Measurements from ENCODE around the gene C11orf42.

The C11orf42 gene

DNA sequence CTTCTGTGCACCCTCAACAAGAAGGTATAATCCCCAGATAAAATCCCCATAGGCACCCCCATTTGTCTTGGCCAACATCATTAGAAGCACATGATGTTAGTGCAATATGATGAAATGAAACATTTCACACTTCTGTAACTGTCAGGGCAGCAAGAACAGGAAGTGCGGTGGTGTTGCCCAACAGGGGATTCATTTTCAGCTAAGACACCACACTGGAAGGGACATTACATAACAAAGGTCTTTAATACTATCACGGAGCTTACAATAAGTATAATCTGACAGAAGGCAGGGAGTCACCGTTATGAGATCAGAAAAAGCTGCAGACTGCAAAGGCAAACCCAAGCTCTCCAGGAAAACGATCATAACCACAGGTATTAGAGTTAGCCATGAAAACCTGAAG is 4.4 kb upstream of the C11orf42 start:
- Histone ChIP-seq H3K4me1 (peaks cover 10% of the 10 kb centered on the region), H3K36me3 (peaks cover 9% of the 10 kb centered on the region), H3K4me2 (no peak overlapping the region), H3K27me3 (no peaks in the 10 kb centered on the region), H3K9ac (no peak overlapping the region), H4K20me1 (no peaks in the 10 kb centered on the region), H3K9me3 (no peaks in the 10 kb centered on the region), H3K4me3 (no peak overlapping the region), H3K27ac (no peak overlapping the region)
- TF ChIP-seq Cebpa-rat (IDR thresholded peaks at IDR 0.05): no peak

DNA sequence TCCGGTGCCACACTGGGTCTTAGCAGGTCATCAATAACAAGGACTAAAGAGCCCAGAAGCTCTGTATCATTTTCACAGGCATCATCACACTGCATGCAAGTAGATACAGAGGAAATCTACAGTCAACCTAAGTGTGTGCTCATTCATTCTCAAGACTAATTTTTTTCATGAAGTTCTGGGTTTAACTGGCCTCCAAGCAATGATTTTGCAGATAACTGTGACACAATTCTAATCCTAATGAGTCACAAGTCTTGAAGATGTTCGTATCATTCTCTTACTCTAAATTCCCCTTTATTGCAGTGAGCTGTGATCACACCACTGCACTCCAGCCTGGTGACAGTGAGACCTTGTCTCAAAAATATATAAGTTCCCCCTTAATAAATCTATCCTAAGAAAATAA is 3.9 kb upstream of the C11orf42 start:
- no peak for TF ChIP-seq Cebpa-rat (IDR thresholded peaks at IDR 0.05)
- H3K4me2 ChIP-seq: no peak overlapping the region
- no peaks in the 10 kb centered on the region for H4K20me1 ChIP-seq

DNA sequence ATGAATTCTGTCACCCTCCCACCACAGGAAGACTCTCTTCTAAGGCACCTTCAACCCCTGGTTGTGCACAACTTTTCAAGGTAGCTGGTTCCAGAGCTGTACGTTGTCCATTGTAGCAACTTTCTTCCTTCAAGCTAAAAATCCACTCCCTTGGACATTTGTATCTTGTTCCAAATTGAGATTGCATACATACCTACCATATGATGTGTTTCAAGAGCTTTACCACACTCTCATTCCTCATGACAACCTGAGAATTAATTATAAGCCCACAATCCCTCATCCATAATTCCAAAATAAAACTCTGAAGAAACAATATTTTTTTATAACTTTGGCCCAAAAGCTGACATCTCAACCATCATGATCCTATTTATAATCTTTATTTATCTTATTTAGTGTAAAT is 3.3 kb upstream of the C11orf42 start:
- no peak overlapping the region for H3K27ac ChIP-seq
- peaks cover 10% of the 10 kb centered on the region for H3K4me1 ChIP-seq
- H3K27me3 ChIP-seq: no peaks in the 10 kb centered on the region
- TF ChIP-seq Cebpa-rat (IDR thresholded peaks at IDR 0.05): no peak
- no peak overlapping the region for H3K4me3 ChIP-seq
- no peak overlapping the region for H3K4me2 ChIP-seq
- no peaks in the 10 kb centered on the region for H3K9me3 ChIP-seq
- no peaks in the 10 kb centered on the region for H4K20me1 ChIP-seq
- no peak overlapping the region for H3K9ac ChIP-seq
- peaks cover 19% of the 10 kb centered on the region for H3K36me3 ChIP-seq

More for the DNA sequence above, 3.9 kb upstream of the C11orf42 start:
- H3K4me1 ChIP-seq: peaks cover 10% of the 10 kb centered on the region
- H3K27ac ChIP-seq: no peak overlapping the region
- no peak overlapping the region for H3K9ac ChIP-seq
- H3K36me3 ChIP-seq: peaks cover 13% of the 10 kb centered on the region
- H3K9me3 ChIP-seq: no peaks in the 10 kb centered on the region
- H3K27me3 ChIP-seq: no peaks in the 10 kb centered on the region
- no peak overlapping the region for H3K4me3 ChIP-seq

- no peaks in the 10 kb centered on the region for H3K9me3 ChIP-seq
- peak overlapping the region; percentile 23; the same call in 1 of the 2 replicates for H3K4me2 ChIP-seq
- H3K9ac ChIP-seq: no peak overlapping the region
- no peaks in the 10 kb centered on the region for H4K20me1 ChIP-seq
- H3K4me1 ChIP-seq: peaks cover 10% of the 10 kb centered on the region
- H3K27ac ChIP-seq: no peak overlapping the region
- H3K27me3 ChIP-seq: no peaks in the 10 kb centered on the region
- peaks cover 32% of the 10 kb centered on the region for H3K36me3 ChIP-seq
- H3K4me3 ChIP-seq: no peak overlapping the region
- no peak for TF ChIP-seq Cebpa-rat (IDR thresholded peaks at IDR 0.05)
Observed at GRCh38 chr11:6203327-6203726, 2.0 kb upstream of the C11orf42 start.

DNA sequence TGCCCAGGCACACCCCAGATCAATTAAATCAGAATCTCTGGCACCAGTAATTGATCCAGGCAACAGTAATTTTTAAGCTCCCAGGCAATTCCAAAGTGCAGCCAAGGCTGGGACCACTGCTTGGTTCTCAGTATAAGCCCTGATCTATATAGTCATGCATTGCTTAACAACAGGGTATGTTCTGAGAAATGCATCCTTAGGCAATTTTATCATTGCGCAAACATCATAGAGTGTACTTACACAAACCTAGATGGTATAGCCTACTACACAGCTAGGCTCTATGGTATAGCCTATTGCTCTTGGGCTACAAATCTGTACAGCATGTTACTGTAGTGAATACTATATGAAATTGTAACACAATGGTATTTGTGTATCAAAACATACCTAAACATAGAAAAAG is 651 bp upstream of the C11orf42 start:
- H3K4me1 ChIP-seq: peaks cover 10% of the 10 kb centered on the region
- H3K9ac ChIP-seq: no peak overlapping the region
- no peak for TF ChIP-seq Cebpa-rat (IDR thresholded peaks at IDR 0.05)
- no peaks in the 10 kb centered on the region for H3K27me3 ChIP-seq
- H3K4me3 ChIP-seq: no peak overlapping the region
- H4K20me1 ChIP-seq: no peaks in the 10 kb centered on the region
- no peaks in the 10 kb centered on the region for H3K9me3 ChIP-seq
- H3K27ac ChIP-seq: no peak overlapping the region
- H3K36me3 ChIP-seq: peaks cover 46% of the 10 kb centered on the region
- H3K4me2 ChIP-seq: no peak overlapping the region

GRCh38 chr11:6206456-6207180 is 1.3 kb downstream of the C11orf42 start:
- H3K9me3 ChIP-seq: no peaks in the 10 kb centered on the region
- no peak for TF ChIP-seq Cebpa-rat (IDR thresholded peaks at IDR 0.05)
- peaks cover 10% of the 10 kb centered on the region for H3K4me1 ChIP-seq
- no peak overlapping the region for H3K4me3 ChIP-seq
- no peak overlapping the region for H3K27ac ChIP-seq
- no peak overlapping the region for H3K9ac ChIP-seq
- no peaks in the 10 kb centered on the region for H3K27me3 ChIP-seq
- peaks cover 65% of the 10 kb centered on the region for H3K36me3 ChIP-seq
- no peaks in the 10 kb centered on the region for H4K20me1 ChIP-seq
- no peak overlapping the region for H3K4me2 ChIP-seq

GRCh38 chr11:6209801-6210200 is 4.4 kb downstream of the C11orf42 start:
- H3K36me3 ChIP-seq: peaks cover 97% of the 10 kb centered on the region
- H3K9me3 ChIP-seq: no peaks in the 10 kb centered on the region
- no peaks in the 10 kb centered on the region for H3K27me3 ChIP-seq
- no peak overlapping the region for H3K9ac ChIP-seq
- no peak overlapping the region for H3K27ac ChIP-seq
- H3K4me3 ChIP-seq: no peak overlapping the region
- TF ChIP-seq Cebpa-rat (IDR thresholded peaks at IDR 0.05): no peak
- H4K20me1 ChIP-seq: no peaks in the 10 kb centered on the region
- no peaks in the 10 kb centered on the region for H3K4me1 ChIP-seq
- H3K4me2 ChIP-seq: no peak overlapping the region

DNA sequence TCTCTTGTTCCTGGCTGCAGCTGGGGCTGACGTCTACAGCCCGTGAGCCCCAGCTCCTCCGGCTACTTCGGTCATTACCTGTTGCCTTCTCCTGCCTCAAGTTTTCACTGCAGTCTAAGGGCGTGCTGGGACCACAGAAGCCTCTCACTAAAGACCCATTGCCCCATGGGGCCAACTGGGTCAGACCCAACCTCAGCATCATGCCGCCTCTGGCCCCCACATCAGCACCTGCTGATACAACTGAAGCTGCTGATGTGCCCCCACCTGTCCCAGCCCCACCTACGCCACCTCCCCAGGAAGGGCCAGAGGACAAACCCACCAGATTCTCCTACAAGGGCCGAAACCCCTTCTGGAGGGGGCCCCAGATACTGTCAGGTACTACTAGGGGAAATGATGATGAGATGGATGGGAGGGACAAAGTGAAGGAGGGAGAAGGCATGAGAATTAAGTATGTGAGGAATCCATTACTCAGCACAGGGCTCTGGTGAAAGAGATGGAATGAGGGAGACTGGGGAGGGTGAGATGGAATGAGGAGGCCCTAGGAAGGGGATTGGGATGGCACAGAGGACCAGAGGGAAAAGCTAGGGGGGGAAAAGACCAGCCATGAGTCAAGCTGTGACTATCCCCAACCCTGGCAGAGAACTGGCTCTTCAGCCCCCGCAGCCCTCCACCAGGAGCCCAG is 5.1 kb downstream of the C11orf42 start:
- no peak overlapping the region for H3K4me3 ChIP-seq
- H3K9me3 ChIP-seq: no peaks in the 10 kb centered on the region
- no peaks in the 10 kb centered on the region for H3K4me1 ChIP-seq
- H4K20me1 ChIP-seq: no peaks in the 10 kb centered on the region
- peaks cover 99% of the 10 kb centered on the region for H3K36me3 ChIP-seq
- no peak for TF ChIP-seq Cebpa-rat (IDR thresholded peaks at IDR 0.05)
- H3K4me2 ChIP-seq: no peak overlapping the region
- no peak overlapping the region for H3K9ac ChIP-seq
- no peaks in the 10 kb centered on the region for H3K27me3 ChIP-seq
- H3K27ac ChIP-seq: no peak overlapping the region

DNA sequence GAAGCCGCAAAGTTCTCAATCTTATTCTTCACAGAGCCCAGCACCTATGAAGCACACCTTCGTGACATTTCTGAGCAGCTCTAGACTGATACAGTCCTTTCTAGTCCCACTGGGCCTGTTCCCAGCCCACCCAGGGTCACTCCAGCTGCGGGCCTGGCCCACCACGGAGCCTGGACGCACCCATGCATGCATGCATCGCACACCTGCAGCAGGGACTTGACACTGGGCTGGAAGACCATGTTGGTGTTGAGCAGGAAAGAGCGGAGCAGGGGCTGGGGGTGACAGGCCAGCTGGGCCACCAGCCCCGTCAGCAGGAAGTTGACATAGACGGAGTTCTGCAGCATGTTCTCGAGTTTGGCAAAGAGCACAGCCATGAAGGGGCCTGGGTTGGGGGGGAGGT is 9.2 kb downstream of the C11orf42 start:
- Histone ChIP-seq H4K20me1 (no peaks in the 10 kb centered on the region), H3K4me2 (no peak overlapping the region), H3K27ac (no peak overlapping the region), H3K4me1 (peaks cover 4% of the 10 kb centered on the region; the same call in 1 of the 2 replicates), H3K36me3 (peaks cover 99% of the 10 kb centered on the region), H3K27me3 (no peaks in the 10 kb centered on the region), H3K4me3 (no peak overlapping the region), H3K9ac (no peak overlapping the region), H3K9me3 (no peaks in the 10 kb centered on the region)
- no peak for TF ChIP-seq Cebpa-rat (IDR thresholded peaks at IDR 0.05)

DNA sequence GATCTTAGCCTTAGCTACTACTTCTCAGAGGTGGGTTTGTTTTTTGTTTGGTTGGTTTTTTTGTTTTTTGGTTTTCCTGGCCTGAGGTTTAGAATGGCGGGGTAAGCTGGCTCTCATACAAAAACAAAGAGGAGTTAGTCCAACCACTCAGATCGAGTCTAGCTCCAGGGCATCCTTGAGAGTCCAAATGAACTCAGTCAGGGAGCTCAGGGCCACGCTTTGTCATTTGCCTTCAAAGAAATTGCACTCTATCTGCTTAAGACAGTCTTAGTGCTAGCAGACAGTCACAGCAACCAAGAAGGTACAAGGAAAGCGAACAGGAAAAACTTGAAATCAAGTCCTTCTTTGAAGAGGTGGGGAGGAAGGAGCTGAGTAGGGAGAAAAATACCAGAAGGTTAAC is 11.1 kb downstream of the C11orf42 start:
- Histone ChIP-seq H3K9ac (no peak overlapping the region), H3K27me3 (no peaks in the 10 kb centered on the region), H3K36me3 (peaks cover 92% of the 10 kb centered on the region), H4K20me1 (no peaks in the 10 kb centered on the region), H3K4me2 (no peak overlapping the region), H3K4me1 (peaks cover 10% of the 10 kb centered on the region; the same call in 1 of the 2 replicates), H3K9me3 (no peaks in the 10 kb centered on the region), H3K27ac (no peak overlapping the region), H3K4me3 (no peak overlapping the region)
- TF ChIP-seq Cebpa-rat (IDR thresholded peaks at IDR 0.05): no peak
